Parathyroid adenoma (tissue), 2 donors: ENCODE measurements around the gene KRT72.
"Not testable (repeated sequence)": the region's sequence is repeated elsewhere in the genome, so short reads cannot be mapped to it uniquely, and the experiment has no call there.

Experiments used
- H2AFZ ChIP-seq: fragments of 300-600 bp; sonication (generic); one replicate; pipeline ENCODE4 v1.7.0; 2017; ENCODE audit warnings: antibody characterized with exemption, mild to moderate bottlenecking
- H3K27ac ChIP-seq: fragments of 300-600 bp; sonication (generic); one replicate; pipeline ENCODE4 v1.7.0; 2017
- H3K27me3 ChIP-seq: fragments of 300-600 bp; sonication (generic); one replicate; pipeline ENCODE4 v1.7.0; 2017; ENCODE audit warnings: low read length; ENCODE audit not compliant: control insufficient read depth, insufficient read depth
- H3K36me3 ChIP-seq: fragments of 300-600 bp; sonication (generic); one replicate; pipeline ENCODE4 v1.7.0; 2017; ENCODE audit warnings: low read length; ENCODE audit not compliant: control insufficient read depth, insufficient read depth
- H3K4me1 ChIP-seq: fragments of 300-600 bp; sonication (generic); one replicate; pipeline ENCODE4 v1.7.0; 2017; ENCODE audit warnings: control low read depth
- H3K4me2 ChIP-seq: fragments of 300-600 bp; sonication (generic); one replicate; pipeline ENCODE4 v1.7.0; 2017; ENCODE audit warnings: low read length
- H3K4me3 ChIP-seq: fragments of 300-600 bp; sonication (generic); one replicate; pipeline ENCODE4 v1.7.0; 2017; ENCODE audit warnings: low read depth, low read length
- H3K79me2 ChIP-seq: fragments of 300-600 bp; sonication (generic); one replicate; pipeline ENCODE4 v1.7.0; 2017; ENCODE audit warnings: control low read depth
- H3K9ac ChIP-seq: fragments of 300-600 bp; sonication (generic); one replicate; pipeline ENCODE4 v1.7.0; 2017; ENCODE audit warnings: mild to moderate bottlenecking
- H3K9me3 ChIP-seq: fragments of 300-600 bp; sonication (generic); one replicate; pipeline ENCODE4 v1.7.0; 2017; ENCODE audit warnings: low read length; ENCODE audit not compliant: control insufficient read depth
- TF ChIP-seq, protein P1 (sequence below): fragments of 300-600 bp; sonication (generic); IDR thresholded peaks from one replicate; pipeline ENCODE4 v1.7.0; 2017; ENCODE audit warnings: antibody characterized with exemption, mild to moderate bottlenecking
- donor health status: primary hyperparathyroidism.

KRT72 gene

DNA sequence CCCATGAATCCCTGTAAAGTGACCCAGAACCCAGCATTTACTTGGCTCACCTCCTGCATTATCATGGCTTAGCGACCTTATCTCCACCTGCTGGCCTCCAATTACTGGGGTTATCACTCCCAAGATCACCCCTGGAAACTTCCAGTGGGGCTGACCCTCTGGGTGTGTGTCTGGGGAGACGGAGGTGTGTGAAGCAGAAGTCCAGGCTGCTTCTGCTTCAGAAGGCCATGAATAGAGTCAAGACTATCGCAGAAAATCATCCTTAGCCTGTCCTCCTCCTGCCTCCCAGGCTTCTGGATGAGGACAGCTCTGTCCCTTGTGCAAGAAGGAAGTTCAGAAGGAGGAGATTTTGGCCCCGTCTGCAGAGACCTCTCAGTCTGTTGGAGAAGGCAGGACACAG is 408 bp upstream of the KRT72 start:
- H3K27me3 ChIP-seq, result peaks cover 3% of the 10 kb centered on the region
- H3K36me3 ChIP-seq, result no peaks in the 10 kb centered on the region
- H3K4me1 ChIP-seq, result peaks cover 4% of the 10 kb centered on the region
- H3K27ac ChIP-seq, result no peak overlapping the region
- H3K4me2 ChIP-seq, result no peak overlapping the region
- TF ChIP-seq, protein P1, sequence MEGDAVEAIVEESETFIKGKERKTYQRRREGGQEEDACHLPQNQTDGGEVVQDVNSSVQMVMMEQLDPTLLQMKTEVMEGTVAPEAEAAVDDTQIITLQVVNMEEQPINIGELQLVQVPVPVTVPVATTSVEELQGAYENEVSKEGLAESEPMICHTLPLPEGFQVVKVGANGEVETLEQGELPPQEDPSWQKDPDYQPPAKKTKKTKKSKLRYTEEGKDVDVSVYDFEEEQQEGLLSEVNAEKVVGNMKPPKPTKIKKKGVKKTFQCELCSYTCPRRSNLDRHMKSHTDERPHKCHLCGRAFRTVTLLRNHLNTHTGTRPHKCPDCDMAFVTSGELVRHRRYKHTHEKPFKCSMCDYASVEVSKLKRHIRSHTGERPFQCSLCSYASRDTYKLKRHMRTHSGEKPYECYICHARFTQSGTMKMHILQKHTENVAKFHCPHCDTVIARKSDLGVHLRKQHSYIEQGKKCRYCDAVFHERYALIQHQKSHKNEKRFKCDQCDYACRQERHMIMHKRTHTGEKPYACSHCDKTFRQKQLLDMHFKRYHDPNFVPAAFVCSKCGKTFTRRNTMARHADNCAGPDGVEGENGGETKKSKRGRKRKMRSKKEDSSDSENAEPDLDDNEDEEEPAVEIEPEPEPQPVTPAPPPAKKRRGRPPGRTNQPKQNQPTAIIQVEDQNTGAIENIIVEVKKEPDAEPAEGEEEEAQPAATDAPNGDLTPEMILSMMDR, result no peak
- no peak overlapping the region for H3K4me3 ChIP-seq
- no peaks in the 10 kb centered on the region for H3K79me2 ChIP-seq
- H3K9ac ChIP-seq, result no peak overlapping the region
- H2AFZ ChIP-seq, result no peak overlapping the region
- H3K9me3 ChIP-seq, result no peaks in the 10 kb centered on the region

DNA sequence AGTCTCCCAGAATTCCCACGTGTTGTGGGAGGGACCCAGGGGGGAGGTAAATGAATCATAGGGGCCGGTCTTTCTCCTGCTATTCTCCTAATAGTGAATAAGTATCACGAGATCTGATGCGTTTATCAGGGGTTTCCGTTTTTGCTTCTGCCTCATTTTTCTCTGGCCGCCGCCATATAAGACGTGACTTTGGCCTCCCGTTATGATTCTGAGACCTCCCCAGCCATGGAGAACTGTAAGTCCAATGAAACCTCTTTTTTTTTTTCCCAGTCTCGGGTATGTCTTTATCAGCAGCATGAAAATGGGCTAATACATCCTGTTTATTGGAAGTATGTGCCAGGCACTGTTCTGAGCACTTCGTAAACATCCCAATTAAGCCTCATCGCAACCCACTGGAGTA is 788 bp downstream of the KRT72 start:
- Histone ChIP-seq H3K27ac (no peak overlapping the region), H3K27me3 (peaks cover 3% of the 10 kb centered on the region), H3K36me3 (no peaks in the 10 kb centered on the region), H3K4me1 (peaks cover 4% of the 10 kb centered on the region), H3K79me2 (no peaks in the 10 kb centered on the region), H3K9ac (no peak overlapping the region), H2AFZ (no peak overlapping the region), H3K4me3 (no peak overlapping the region), H3K4me2 (no peak overlapping the region), H3K9me3 (no peaks in the 10 kb centered on the region)
- TF ChIP-seq, protein P1, result no peak

DNA sequence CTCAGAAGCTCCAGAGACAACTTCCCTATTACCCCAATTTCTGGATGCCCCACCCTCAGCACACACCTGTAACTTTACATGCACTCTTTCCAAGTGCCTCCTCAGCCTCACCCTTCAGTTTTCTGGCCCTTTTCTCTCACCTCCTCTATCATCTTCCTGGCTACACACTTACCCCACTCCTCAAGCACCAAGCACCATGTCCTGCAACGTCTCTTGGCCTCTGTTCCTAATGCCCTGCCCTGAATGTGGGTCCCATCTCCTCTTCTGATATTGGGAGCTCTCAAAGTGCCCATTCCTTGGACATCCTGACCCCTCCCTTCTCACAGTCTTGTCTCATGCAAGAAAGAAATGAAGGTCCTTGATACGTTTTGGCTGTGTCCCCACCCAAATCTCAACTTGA is 1.2 kb downstream of the KRT72 start:
- Histone ChIP-seq H3K27me3 (peaks cover 3% of the 10 kb centered on the region), H3K4me3 (no peak overlapping the region), H3K9ac (no peak overlapping the region), H3K4me2 (no peak overlapping the region), H3K36me3 (no peaks in the 10 kb centered on the region), H3K4me1 (peaks cover 4% of the 10 kb centered on the region), H3K9me3 (no peaks in the 10 kb centered on the region), H3K27ac (no peak overlapping the region), H3K79me2 (no peaks in the 10 kb centered on the region), H2AFZ (no peak overlapping the region)
- TF ChIP-seq, protein P1, result no peak

DNA sequence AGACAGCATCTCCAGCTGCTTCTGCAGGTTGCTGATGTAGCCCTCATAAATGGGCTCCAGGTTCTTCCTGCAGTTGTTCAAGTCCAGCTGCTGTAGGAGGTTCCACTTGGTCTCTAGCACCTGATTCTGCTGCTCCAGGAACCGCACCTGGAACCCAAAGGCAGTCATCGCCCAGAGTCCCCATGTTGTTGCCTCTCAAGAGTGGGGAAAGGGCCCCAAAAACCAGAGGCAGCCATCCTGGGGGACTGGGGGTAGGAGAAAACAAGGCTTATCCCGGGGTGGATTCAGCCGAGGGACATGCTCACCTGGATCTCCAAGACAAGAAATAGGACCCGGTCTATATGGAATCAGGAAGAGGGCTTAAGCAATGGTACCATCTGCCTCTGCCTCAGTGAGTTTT is 2.3 kb downstream of the KRT72 start:
- Histone ChIP-seq H3K27me3 (peaks cover 3% of the 10 kb centered on the region), H2AFZ (no peak overlapping the region), H3K36me3 (no peaks in the 10 kb centered on the region), H3K9me3 (no peaks in the 10 kb centered on the region), H3K4me2 (no peak overlapping the region), H3K27ac (no peak overlapping the region), H3K4me1 (peaks cover 4% of the 10 kb centered on the region), H3K79me2 (no peaks in the 10 kb centered on the region), H3K4me3 (no peak overlapping the region), H3K9ac (no peak overlapping the region)
- TF ChIP-seq, protein P1, result no peak

DNA sequence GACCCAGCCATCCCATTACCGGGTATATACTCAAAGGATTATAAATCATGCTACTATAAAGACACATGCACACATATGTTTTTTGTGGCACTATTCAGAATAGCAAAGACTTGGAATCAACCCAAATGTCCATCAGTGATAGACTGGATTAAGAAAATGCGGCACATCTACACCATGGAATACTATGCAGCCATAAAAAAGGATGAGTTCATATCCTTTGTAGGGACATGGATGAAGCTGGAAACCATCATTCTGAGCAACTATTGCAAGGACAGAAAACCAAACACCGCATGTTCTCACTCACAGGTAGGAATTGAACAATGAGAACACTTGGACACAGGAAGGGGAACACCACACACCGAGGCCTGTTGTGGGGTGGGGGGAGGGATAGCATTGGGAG is 7.0 kb downstream of the KRT72 start:
- H3K4me3 ChIP-seq, H3K27ac ChIP-seq, H3K36me3 ChIP-seq, H3K79me2 ChIP-seq, H3K9me3 ChIP-seq, H3K4me1 ChIP-seq, H3K9ac ChIP-seq, H3K27me3 ChIP-seq, H2AFZ ChIP-seq, H3K4me2 ChIP-seq: not testable (repeated sequence)
